Colonic mucosa (tissue), 4 donors: Measurements from ENCODE around the gene TIGAR. TPM values are rescaled to one million over a fixed set of nuclear protein-coding genes. Genes with fewer than 3 reads are reported as not detected.
A peak's percentile ranks its signal among the peaks of the same experiment; 100 is the strongest.

Experiments used
- DNase-seq: peaks from one replicate; pipeline ENCODE4 v3.0.0-alpha.2; 2020
- H3K27ac ChIP-seq: fragments of 200-600 bp; one replicate; pipeline ENCODE4 v1.8.0; 2021
- H3K27me3 ChIP-seq: fragments of 200-600 bp; one replicate; pipeline ENCODE4 v1.8.0; 2021
- H3K36me3 ChIP-seq: fragments of 200-600 bp; one replicate; pipeline ENCODE4 v1.8.0; 2021
- H3K4me1 ChIP-seq: fragments of 200-600 bp; one replicate; pipeline ENCODE4 v1.8.0; 2021; ENCODE audit warnings: mild to moderate bottlenecking
- H3K4me3 ChIP-seq: fragments of 200-600 bp; one replicate; pipeline ENCODE4 v1.8.0; 2021
- H3K9ac ChIP-seq, 2 donors: one replicate each; pipeline ENCODE4 v1.7.0; 2013; ENCODE audit warnings: control low read depth in 2 of 2, low read depth in 2 of 2, low read length in 2 of 2
- H3K9me3 ChIP-seq: fragments of 200-600 bp; one replicate; pipeline ENCODE4 v1.8.0; 2021
- intact Hi-C: fragments of 100-400 bp; cut with DNase I; formaldehyde crosslinking; loops from one replicate; pipeline ENCODE4 v1.14.1; 2022
- total RNA-seq, 2 donors: library from RNA; stranded (reverse); fragmentation: NEBNext Ultra II Directional in 1 of 2; extraction: Animal tissue kit (Norgen Biotek cat#: 25700) in 1 of 2; gene quantifications; one replicate each; pipeline ENCODE4 v1.2.1, GENCODE V29; 2021
- TF ChIP-seq, protein P1 (sequence below): fragments of 200-600 bp; IDR thresholded peaks from one replicate; pipeline ENCODE4 v1.8.0; 2022; ENCODE audit warnings: antibody characterized with exemption, mild to moderate bottlenecking
- donor health status: healthy.
- donor health status: DM: no; HTN: no; CAD: no.
- donor health status: DM: no; HTN: no; CAD: no.

Gene TIGAR
- total RNA-seq, 2 donors from 2014 or later, result 14.1 to 17.7 TPM

DNA sequence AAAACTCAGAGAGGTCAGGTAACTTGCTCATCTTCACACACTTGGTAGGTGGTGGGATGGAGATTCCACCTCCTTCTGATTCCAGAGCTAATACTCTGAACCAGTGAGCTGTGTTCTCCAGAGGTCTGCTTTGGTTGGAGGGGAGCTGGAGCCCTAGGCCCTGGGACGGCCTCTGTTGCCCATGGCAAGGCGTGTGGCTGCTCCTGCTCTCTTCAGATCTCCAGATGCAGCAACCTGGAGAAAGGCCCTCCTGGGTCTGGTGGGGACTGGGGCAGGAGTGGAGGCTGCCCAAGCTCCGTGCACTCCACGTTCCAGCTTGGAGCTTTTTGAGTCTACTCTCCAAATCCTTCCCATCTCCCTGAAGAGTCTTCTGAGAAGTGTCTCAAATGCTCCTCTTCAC is 36.7 kb upstream of the TIGAR start:
- peaks cover 33% of the 10 kb centered on the region for H3K4me1 ChIP-seq
- H3K36me3 ChIP-seq, result peaks cover 15% of the 10 kb centered on the region
- no peak overlapping the region for H3K4me3 ChIP-seq
- TF ChIP-seq, protein P1, sequence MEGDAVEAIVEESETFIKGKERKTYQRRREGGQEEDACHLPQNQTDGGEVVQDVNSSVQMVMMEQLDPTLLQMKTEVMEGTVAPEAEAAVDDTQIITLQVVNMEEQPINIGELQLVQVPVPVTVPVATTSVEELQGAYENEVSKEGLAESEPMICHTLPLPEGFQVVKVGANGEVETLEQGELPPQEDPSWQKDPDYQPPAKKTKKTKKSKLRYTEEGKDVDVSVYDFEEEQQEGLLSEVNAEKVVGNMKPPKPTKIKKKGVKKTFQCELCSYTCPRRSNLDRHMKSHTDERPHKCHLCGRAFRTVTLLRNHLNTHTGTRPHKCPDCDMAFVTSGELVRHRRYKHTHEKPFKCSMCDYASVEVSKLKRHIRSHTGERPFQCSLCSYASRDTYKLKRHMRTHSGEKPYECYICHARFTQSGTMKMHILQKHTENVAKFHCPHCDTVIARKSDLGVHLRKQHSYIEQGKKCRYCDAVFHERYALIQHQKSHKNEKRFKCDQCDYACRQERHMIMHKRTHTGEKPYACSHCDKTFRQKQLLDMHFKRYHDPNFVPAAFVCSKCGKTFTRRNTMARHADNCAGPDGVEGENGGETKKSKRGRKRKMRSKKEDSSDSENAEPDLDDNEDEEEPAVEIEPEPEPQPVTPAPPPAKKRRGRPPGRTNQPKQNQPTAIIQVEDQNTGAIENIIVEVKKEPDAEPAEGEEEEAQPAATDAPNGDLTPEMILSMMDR, result no peak
- no peaks in the 10 kb centered on the region for H3K27me3 ChIP-seq
- intact Hi-C loops, result no loop called here
- no peak overlapping the region for H3K27ac ChIP-seq
- DNase-seq, result no peak
- no peak overlapping the region for H3K9ac ChIP-seq
- no peaks in the 10 kb centered on the region for H3K9me3 ChIP-seq

DNA sequence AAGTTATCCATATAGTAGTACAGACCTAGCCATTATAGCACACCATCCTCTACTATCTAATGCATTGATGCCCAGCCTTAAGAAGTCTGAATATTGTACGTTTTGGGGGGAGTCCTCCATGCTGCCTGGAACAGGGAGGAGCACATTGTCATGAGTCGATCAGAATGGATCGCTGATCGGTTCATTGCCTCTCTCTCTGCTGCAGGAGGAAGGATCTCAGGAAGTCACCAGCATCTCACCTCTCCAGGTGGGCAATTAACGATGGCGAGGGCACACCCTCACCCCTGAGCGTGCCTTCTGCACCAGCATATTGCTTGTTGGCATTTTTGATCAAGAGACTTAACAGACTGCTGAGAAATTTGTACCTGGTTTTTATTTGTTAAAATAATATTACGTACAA is 35.9 kb upstream of the TIGAR start:
- no peaks in the 10 kb centered on the region for H3K9me3 ChIP-seq
- H3K36me3 ChIP-seq, result peaks cover 15% of the 10 kb centered on the region
- no peak overlapping the region for H3K27ac ChIP-seq
- no peaks in the 10 kb centered on the region for H3K27me3 ChIP-seq
- peaks cover 25% of the 10 kb centered on the region for H3K4me1 ChIP-seq
- DNase-seq, result no peak
- TF ChIP-seq, protein P1, result no peak
- no peak overlapping the region for H3K4me3 ChIP-seq
- intact Hi-C loops, result no loop called here
- H3K9ac ChIP-seq, result no peak overlapping the region

DNA sequence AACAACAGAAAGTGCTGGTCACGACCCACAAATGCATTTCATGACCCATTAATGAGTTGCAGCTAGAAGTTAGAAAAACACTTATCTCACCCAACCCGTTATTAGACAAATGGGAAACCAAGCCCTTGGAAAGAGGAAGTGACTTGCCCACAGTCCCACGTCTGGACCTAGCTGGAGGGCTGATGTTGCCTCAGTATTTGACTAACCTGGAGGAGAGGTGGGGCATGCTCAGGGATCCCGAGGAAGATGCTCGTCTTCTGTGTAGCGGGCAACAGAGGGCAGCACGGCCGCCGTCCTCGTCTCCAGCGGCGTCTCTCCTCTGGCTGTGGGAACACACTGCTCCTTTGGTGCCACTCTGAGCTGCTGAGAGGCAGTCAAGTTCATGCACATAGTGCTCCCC is 34.8 kb upstream of the TIGAR start:
- Histone ChIP-seq H3K9me3 (no peaks in the 10 kb centered on the region), H3K36me3 (peaks cover 13% of the 10 kb centered on the region), H3K27ac (no peak overlapping the region), H3K4me1 (peaks cover 15% of the 10 kb centered on the region), H3K27me3 (no peaks in the 10 kb centered on the region), H3K9ac (peak overlapping the region; percentile 15 to 17), H3K4me3 (no peak overlapping the region)
- TF ChIP-seq, protein P1, result no peak
- DNase-seq, result no peak
- intact Hi-C loops, result no loop called here

DNA sequence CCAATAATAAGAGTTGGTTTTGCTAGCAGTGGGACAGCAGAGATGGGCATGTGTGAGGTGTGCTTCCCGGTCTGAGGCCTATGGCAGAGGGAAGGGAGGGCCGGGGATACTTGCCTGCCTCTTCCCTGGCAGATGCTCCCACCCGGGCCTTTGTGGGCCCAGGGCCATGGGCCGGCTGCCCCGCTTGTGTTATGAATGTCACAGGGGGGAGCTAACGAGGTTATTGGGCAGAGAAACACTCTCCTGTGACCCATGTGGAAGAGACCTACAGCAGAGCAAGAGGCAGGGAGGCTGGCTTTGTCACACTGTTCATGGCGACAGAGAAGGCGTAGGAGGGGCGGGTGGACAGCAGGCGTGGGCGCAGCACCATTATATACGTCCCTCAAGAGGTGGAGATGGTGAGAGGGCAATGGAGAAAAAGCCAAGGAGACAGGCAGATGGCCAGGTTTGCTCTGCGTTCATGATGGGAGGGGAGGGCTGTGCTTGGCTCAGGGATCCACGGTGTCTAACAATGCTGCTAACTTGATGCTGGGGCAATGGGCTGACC is 34.2 kb upstream of the TIGAR start:
- TF ChIP-seq, protein P1, result no peak
- Histone ChIP-seq H3K9ac (no peak overlapping the region), H3K9me3 (no peaks in the 10 kb centered on the region), H3K4me3 (no peak overlapping the region), H3K27ac (peak overlapping the region; percentile 4), H3K36me3 (peaks cover 7% of the 10 kb centered on the region), H3K27me3 (no peaks in the 10 kb centered on the region), H3K4me1 (peaks cover 12% of the 10 kb centered on the region)
- intact Hi-C loops, result no loop called here
- no peak for DNase-seq

DNA sequence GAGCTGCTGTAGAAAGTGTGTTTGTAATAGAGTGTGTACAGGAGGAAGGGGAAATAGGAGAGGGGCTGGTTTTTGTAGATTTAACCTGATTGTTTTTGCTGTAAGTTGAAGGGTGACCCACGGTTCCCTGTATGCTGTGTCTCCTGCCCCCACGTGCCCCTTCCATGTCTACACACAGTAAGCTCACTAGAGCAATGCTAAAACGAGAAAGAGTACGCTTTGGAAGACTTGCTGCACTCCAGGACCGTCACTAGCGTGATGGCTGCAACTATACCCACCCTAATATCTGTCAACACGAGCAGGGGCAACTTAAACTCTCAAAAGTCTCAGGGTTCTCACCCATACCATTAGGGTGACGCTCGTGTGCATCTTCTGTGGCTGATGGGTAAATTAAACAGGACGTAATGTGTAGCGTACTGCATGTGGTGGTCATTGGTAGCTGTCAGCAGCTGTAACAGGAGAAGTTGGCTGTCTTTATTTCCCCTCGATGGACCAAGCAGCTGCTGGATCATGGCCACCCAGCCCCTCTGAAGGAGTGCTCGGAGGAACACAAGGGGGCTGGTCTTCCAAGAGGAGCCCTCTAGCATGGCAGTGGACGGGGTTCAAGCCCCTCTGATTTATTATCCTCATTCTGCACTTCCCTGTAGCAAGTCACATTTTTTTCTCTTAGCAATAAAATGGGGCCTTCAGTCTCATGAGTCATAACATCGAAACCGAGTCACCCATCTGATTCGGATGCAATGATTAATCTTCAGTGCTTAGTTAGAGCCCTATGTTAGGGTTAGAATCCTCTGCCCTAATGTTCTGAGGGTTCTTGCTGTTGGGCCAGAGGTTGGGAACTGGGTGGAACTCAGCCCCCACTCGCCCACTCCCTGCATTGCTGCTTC is 33.4 kb upstream of the TIGAR start:
- Histone ChIP-seq H3K36me3 (peaks cover 5% of the 10 kb centered on the region), H3K27me3 (no peaks in the 10 kb centered on the region), H3K4me1 (peaks cover 12% of the 10 kb centered on the region), H3K9me3 (no peaks in the 10 kb centered on the region), H3K27ac (peak overlapping the region; percentile 4), H3K9ac (no peak overlapping the region), H3K4me3 (no peak overlapping the region)
- intact Hi-C loops, result no loop called here
- TF ChIP-seq, protein P1, result no peak
- DNase-seq, result no peak
